Tibial nerve (tissue), 4 donors: ENCODE data around the gene YES1.

Experiments used
- EP300 ChIP-seq, 2 donors: sonication (generic); formaldehyde crosslinking; IDR thresholded peaks; one replicate each; pipeline ENCODE4 v1.6.1; 2017; ENCODE audit warnings: antibody characterized with exemption in 2 of 2, mild to moderate bottlenecking in 1 of 2
- POLR2A ChIP-seq, 2 donors: fragments of 450-650 bp; IDR thresholded peaks; one replicate each; pipeline ENCODE4 v1.6.1; 2017; ENCODE audit warnings: antibody characterized with exemption in 2 of 2, mild to moderate bottlenecking in 2 of 2, moderate library complexity in 2 of 2
- TF ChIP-seq, protein P1 (sequence below), 5 experiments: fragments of 200-600 bp in 3 of 5; fragments of 450-650 bp in 2 of 5; sonication (generic) in 3 of 5; IDR thresholded peaks; one replicate each; pipeline ENCODE4 v1.5.1; 2016 to 2019; ENCODE audit warnings: antibody characterized with exemption in 5 of 5, mild to moderate bottlenecking in 3 of 5, moderate library complexity in 2 of 5

DNA sequence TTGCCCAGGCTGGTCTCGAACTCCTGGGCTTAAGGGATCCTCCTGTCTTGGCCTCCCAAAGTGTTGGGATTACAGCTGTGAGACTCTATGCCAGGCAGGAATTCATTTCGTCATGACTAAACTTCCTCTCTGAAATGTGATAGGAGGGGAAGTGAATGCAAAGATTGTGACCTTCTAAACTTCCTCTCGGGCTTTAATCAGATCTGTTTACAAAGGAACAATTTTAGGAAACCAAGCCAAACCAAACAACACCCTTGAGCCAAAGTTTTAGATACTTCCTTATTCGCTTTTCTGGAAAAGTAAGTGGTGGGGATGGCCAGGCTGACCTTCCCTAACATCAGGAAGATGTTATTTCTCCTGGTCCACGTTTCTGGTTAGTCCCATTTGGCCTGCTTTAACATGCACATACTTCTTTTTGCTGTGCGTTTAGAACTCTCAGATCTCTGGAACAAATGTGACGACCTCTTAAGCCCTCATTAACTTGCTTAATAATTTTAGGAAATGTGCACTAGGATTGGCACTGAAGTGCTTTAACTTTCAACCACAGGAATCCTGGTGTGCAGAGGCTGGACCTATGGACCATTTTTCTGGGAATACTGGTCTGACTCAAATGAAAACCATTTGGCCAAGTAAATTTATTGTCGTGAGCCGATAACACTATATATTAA lies 33.2 kb upstream of the YES1 start:
- TF ChIP-seq, protein P1, sequence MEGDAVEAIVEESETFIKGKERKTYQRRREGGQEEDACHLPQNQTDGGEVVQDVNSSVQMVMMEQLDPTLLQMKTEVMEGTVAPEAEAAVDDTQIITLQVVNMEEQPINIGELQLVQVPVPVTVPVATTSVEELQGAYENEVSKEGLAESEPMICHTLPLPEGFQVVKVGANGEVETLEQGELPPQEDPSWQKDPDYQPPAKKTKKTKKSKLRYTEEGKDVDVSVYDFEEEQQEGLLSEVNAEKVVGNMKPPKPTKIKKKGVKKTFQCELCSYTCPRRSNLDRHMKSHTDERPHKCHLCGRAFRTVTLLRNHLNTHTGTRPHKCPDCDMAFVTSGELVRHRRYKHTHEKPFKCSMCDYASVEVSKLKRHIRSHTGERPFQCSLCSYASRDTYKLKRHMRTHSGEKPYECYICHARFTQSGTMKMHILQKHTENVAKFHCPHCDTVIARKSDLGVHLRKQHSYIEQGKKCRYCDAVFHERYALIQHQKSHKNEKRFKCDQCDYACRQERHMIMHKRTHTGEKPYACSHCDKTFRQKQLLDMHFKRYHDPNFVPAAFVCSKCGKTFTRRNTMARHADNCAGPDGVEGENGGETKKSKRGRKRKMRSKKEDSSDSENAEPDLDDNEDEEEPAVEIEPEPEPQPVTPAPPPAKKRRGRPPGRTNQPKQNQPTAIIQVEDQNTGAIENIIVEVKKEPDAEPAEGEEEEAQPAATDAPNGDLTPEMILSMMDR (IDR thresholded peaks at IDR 0.05): no peak
- no peak for TF ChIP-seq POLR2A (IDR thresholded peaks at IDR 0.05)
- TF ChIP-seq EP300 (IDR thresholded peaks at IDR 0.05): peak; percentile 26 to 84
